ENCODE measurements around the gene GNG14. TPM values are rescaled to one million over a fixed set of nuclear protein-coding genes. Genes with fewer than 3 reads are reported as not detected.

Gene GNG14
- polyA plus RNA-seq, 3 donors: not detected

DNA sequence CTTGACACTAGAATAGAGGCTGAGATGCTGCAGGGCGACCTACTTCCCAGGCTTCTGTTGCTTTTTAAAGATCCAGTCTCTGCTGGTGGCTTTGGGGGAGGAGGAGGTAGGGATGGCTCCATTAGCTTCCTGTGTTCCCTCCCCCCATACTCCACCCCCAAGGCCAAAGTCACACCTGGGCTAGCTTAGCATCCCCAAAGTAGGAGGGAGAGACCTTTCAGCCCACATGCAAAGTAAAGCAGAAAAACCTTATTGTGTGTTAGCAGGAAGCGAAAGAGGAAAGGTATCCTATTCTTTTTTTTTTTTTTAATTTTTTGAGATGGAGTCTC lies 39.2 kb downstream of the GNG14 start:
- Histone ChIP-seq H3K9ac (ENCODE audit: insufficient read depth, low read length, poor library complexity, severe bottlenecking) (no peak overlapping the region), H4K20me1 (ENCODE audit: insufficient read depth, low read length) (peaks cover 34% of the 10 kb centered on the region), H2AFZ (ENCODE audit: insufficient read depth, low read depth, low read length, poor library complexity, severe bottlenecking) (no peak overlapping the region), H3K4me2 (replicated peaks; ENCODE audit: extremely low read depth, low read length, poor library complexity, severe bottlenecking) (no peak overlapping the region), H3K27me3 (ENCODE audit: control insufficient read depth in 2 of 2, insufficient read depth in 2 of 2, low read length in 2 of 2) (no peaks in the 10 kb centered on the region), H3K27ac (ENCODE audit: low read depth in 1 of 2, low read length in 2 of 2) (no peak overlapping the region), H3K79me2 (ENCODE audit: insufficient read depth, low read length) (peaks cover 31% of the 10 kb centered on the region), H3K4me1 (ENCODE audit: control insufficient read depth in 1 of 2, insufficient read depth in 2 of 2, low read length in 2 of 2) (peaks cover 26 to 40% of the 10 kb centered on the region in 2 donors), H3K4me3 (replicated peaks in 1 of 3; ENCODE audit: low read depth in 2 of 3, low read length in 3 of 3) (no peak overlapping the region), H3K36me3 (replicated peaks in 1 of 2; ENCODE audit: control insufficient read depth in 1 of 2, insufficient read depth in 2 of 2, low read length in 2 of 2) (peaks cover 32 to 42% of the 10 kb centered on the region in 2 donors), H3K9me3 (replicated peaks in 1 of 2; ENCODE audit: control insufficient read depth in 1 of 2, insufficient read depth in 1 of 2, low read length in 2 of 2) (no peaks in the 10 kb centered on the region)
- intact Hi-C loops (cut with micrococcal nuclease): no loop called here
- DNase-seq: no peak
- no peak overlapping the region for H3K27ac Mint-ChIP-seq
- H3K4me1 Mint-ChIP-seq: peaks cover 37% of the 10 kb centered on the region
- H3K27me3 Mint-ChIP-seq (ENCODE audit: low read depth in 3 of 3): peaks cover 0 to 1% (median 0%) of the 10 kb centered on the region in 3 donors
- no peak overlapping the region for H3K4me3 Mint-ChIP-seq
- peaks cover 27 to 47% of the 10 kb centered on the region in 2 donors for H3K36me3 Mint-ChIP-seq
- no CpG with 5 or more reads among the region's 2 CpGs for WGBS (ENCODE audit: insufficient coverage)
- TF ChIP-seq, protein P1, sequence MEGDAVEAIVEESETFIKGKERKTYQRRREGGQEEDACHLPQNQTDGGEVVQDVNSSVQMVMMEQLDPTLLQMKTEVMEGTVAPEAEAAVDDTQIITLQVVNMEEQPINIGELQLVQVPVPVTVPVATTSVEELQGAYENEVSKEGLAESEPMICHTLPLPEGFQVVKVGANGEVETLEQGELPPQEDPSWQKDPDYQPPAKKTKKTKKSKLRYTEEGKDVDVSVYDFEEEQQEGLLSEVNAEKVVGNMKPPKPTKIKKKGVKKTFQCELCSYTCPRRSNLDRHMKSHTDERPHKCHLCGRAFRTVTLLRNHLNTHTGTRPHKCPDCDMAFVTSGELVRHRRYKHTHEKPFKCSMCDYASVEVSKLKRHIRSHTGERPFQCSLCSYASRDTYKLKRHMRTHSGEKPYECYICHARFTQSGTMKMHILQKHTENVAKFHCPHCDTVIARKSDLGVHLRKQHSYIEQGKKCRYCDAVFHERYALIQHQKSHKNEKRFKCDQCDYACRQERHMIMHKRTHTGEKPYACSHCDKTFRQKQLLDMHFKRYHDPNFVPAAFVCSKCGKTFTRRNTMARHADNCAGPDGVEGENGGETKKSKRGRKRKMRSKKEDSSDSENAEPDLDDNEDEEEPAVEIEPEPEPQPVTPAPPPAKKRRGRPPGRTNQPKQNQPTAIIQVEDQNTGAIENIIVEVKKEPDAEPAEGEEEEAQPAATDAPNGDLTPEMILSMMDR (IDR thresholded peaks at IDR 0.05): no peak
- peaks cover 0 to 2% (median 0%) of the 10 kb centered on the region in 7 donors for H3K9me3 Mint-ChIP-seq

DNA sequence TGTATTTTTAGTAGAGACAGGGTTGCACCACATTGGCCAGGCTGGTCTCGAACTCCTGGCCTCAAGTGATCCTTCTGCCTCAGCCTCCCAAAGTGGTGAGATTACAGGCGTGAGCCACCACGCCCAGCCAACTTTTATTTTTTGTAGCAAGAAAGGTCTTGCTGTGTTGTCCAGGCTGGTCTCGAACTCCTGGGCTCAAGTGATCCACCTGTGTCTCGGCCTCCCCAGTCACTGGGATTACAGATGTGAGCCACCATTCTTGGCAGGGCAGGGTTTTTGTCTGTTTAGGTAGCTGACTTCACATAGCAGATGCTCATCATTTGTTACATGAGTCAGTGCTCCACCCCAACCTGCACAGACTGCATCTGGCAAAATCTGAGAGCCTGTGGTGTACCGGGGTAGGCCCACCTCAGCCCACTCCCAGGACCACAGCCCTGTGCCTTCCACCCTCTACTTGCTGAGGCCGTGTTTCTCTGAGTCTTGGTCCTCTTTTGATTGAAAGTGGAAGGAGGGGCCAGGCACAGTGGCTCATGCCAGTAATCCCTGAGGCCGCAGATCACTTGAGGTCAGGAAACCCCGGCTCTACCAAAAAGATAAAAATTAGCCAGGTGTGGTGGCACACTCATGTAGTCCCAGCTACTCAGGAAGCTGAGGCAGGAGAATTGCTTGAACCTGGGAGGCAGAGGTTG lies 40.1 kb downstream of the GNG14 start:
- Mint-ChIP-seq H3K36me3 (peaks cover 27 to 52% of the 10 kb centered on the region in 2 donors), H3K27ac (peak overlapping the region in 2 of 7 donors; percentile 11 to 20), H3K27me3 (ENCODE audit: low read depth in 3 of 3) (peaks cover 0 to 2% (median 1%) of the 10 kb centered on the region in 3 donors), H3K9me3 (peaks cover 0 to 2% (median 0%) of the 10 kb centered on the region in 7 donors), H3K4me1 (peaks cover 42% of the 10 kb centered on the region), H3K4me3 (no peak overlapping the region)
- Histone ChIP-seq H3K4me2 (replicated peaks; ENCODE audit: extremely low read depth, low read length, poor library complexity, severe bottlenecking) (no peak overlapping the region), H3K79me2 (ENCODE audit: insufficient read depth, low read length) (peaks cover 36% of the 10 kb centered on the region), H3K4me3 (replicated peaks in 1 of 3; ENCODE audit: low read depth in 2 of 3, low read length in 3 of 3) (no peak overlapping the region), H3K4me1 (ENCODE audit: control insufficient read depth in 1 of 2, insufficient read depth in 2 of 2, low read length in 2 of 2) (peaks cover 31 to 46% of the 10 kb centered on the region in 2 donors), H2AFZ (ENCODE audit: insufficient read depth, low read depth, low read length, poor library complexity, severe bottlenecking) (no peak overlapping the region), H3K27me3 (ENCODE audit: control insufficient read depth in 2 of 2, insufficient read depth in 2 of 2, low read length in 2 of 2) (no peaks in the 10 kb centered on the region), H3K9me3 (replicated peaks in 1 of 2; ENCODE audit: control insufficient read depth in 1 of 2, insufficient read depth in 1 of 2, low read length in 2 of 2) (no peaks in the 10 kb centered on the region), H4K20me1 (ENCODE audit: insufficient read depth, low read length) (peaks cover 43% of the 10 kb centered on the region), H3K27ac (ENCODE audit: low read depth in 1 of 2, low read length in 2 of 2) (no peak overlapping the region), H3K9ac (ENCODE audit: insufficient read depth, low read length, poor library complexity, severe bottlenecking) (no peak overlapping the region), H3K36me3 (replicated peaks in 1 of 2; ENCODE audit: control insufficient read depth in 1 of 2, insufficient read depth in 2 of 2, low read length in 2 of 2) (peaks cover 32 to 42% of the 10 kb centered on the region in 2 donors)
- intact Hi-C loops (cut with micrococcal nuclease): no loop called here
- WGBS (ENCODE audit: insufficient coverage): 95% methylated on average over 7 of the region's 9 CpGs
- TF ChIP-seq, protein P1 (IDR thresholded peaks at IDR 0.05): no peak
- no peak for DNase-seq
